IMR-90 (cell line): ENCODE data around the gene RIMS3. TPM values are rescaled to one million over a fixed set of nuclear protein-coding genes. Genes with fewer than 3 reads are reported as not detected.

Experiments
- ATAC-seq: fragments of 200-7000 bp; cut with Tn5 transposase; 2 replicates; pipeline ENCODE4 v1.9.1; 2020; ENCODE audit warnings: low read depth, mild to moderate bottlenecking, moderate library complexity
- BruUV-seq: library from RNA; stranded (reverse); fragments of 400-500 nt; replicated peaks from 2 replicates; lab custom pipeline; 2021; lab: Mats Ljungman, UMichigan
- CTCF ChIA-PET: fragments of 300-600 bp; formaldehyde crosslinking; extraction: SDS; loops from one replicate; lab custom pipeline; 2021; ENCODE audit warnings: antibody characterized with exemption; lab: Yijun Ruan, JAX
- POLR2A ChIA-PET: fragments of 300-600 bp; sonication (Branson Sonifier 250); formaldehyde crosslinking; loops from one replicate; lab custom pipeline; 2022; ENCODE audit warnings: antibody characterized with exemption; ENCODE audit not compliant: unreplicated experiment; lab: Charles Lee
- DNase-seq: peaks from one replicate; pipeline ENCODE4 v3.0.0; 2013
- H2AFZ ChIP-seq: replicated peaks from 2 replicates; pipeline ENCODE3; 2013; ENCODE audit warnings: low read length, mild to moderate bottlenecking; ENCODE audit not compliant: poor library complexity
- H2AK5ac ChIP-seq: 2 replicates; pipeline ENCODE4 v1.6.1; 2013; ENCODE audit warnings: low read depth, low read length, inconsistent platforms
- H2AK9ac ChIP-seq: replicated peaks from 2 replicates; pipeline ENCODE3; 2013; ENCODE audit warnings: mild to moderate bottlenecking, low read depth, low read length, moderate library complexity; ENCODE audit not compliant: poor library complexity
- H2BK120ac ChIP-seq: 2 replicates; pipeline ENCODE4 v1.6.1; 2013; ENCODE audit warnings: low read depth, low read length, inconsistent platforms
- H2BK15ac ChIP-seq: 3 replicates; pipeline ENCODE4 v1.6.1; 2013; ENCODE audit warnings: low read depth, low read length, inconsistent platforms
- H2BK20ac ChIP-seq: 2 replicates; pipeline ENCODE4 v1.6.1; 2013; ENCODE audit warnings: low read depth, mild to moderate bottlenecking, inconsistent platforms, low read length, moderate library complexity
- H2BK5ac ChIP-seq: 2 replicates; pipeline ENCODE4 v1.6.1; 2013; ENCODE audit warnings: mild to moderate bottlenecking, low read depth, low read length, inconsistent platforms; ENCODE audit not compliant: poor library complexity, severe bottlenecking
- H3K14ac ChIP-seq: replicated peaks from 2 replicates; pipeline ENCODE4 v1.6.1; 2013; ENCODE audit warnings: low read depth, low read length, inconsistent platforms
- H3K18ac ChIP-seq: 2 replicates; pipeline ENCODE4 v1.6.1; 2013; ENCODE audit warnings: low read depth, low read length, control low read depth
- H3K23ac ChIP-seq: 2 replicates; pipeline ENCODE4 v1.6.1; 2013; ENCODE audit warnings: low read depth, low read length, inconsistent platforms
- H3K27ac ChIP-seq: 2 replicates; pipeline ENCODE4 v1.5.1; 2013; ENCODE audit warnings: mild to moderate bottlenecking, control low read depth, low read length; ENCODE audit not compliant: insufficient read depth
- H3K27me3 ChIP-seq: 2 replicates; pipeline ENCODE4 v1.6.1; 2013; ENCODE audit warnings: low read length; ENCODE audit not compliant: control insufficient read depth, insufficient read depth
- H3K36me3 ChIP-seq: 2 replicates; pipeline ENCODE4 v1.6.1; 2013; ENCODE audit warnings: low read length, mixed read lengths; ENCODE audit not compliant: control insufficient read depth, insufficient read depth
- H3K4ac ChIP-seq: 2 replicates; pipeline ENCODE4 v1.6.1; 2013; ENCODE audit warnings: low read depth, low read length, inconsistent platforms
- H3K4me1 ChIP-seq: 2 replicates; pipeline ENCODE4 v1.6.1; 2013; ENCODE audit warnings: low read length, mixed read lengths; ENCODE audit not compliant: control insufficient read depth, insufficient read depth
- H3K4me2 ChIP-seq: 2 replicates; pipeline ENCODE4 v1.6.1; 2013; ENCODE audit warnings: low read depth, mild to moderate bottlenecking, control low read depth, low read length, moderate library complexity
- H3K4me3 ChIP-seq: 2 replicates; pipeline ENCODE4 v1.5.1; 2013; ENCODE audit warnings: low read depth, mild to moderate bottlenecking, control low read depth, low read length, moderate library complexity; ENCODE audit not compliant: insufficient read depth
- H3K56ac ChIP-seq: 2 replicates; pipeline ENCODE4 v1.6.1; 2013; ENCODE audit warnings: low read length, inconsistent platforms; ENCODE audit not compliant: insufficient read depth; ENCODE audit errors: extremely low read depth
- H3K79me1 ChIP-seq, 2 experiments: 2 replicates each; pipeline ENCODE4 v1.6.1; 2013; ENCODE audit warnings: low read length in 2 of 2, inconsistent platforms in 1 of 2, low read depth in 1 of 2
- H3K9ac ChIP-seq: 2 replicates; pipeline ENCODE4 v1.6.1; 2013; ENCODE audit warnings: low read depth, low read length, control low read depth
- H3K9me1 ChIP-seq: 2 replicates; pipeline ENCODE4 v1.6.1; 2013; ENCODE audit warnings: low read length, inconsistent platforms; ENCODE audit not compliant: insufficient read depth
- H3K9me3 ChIP-seq: 2 replicates; pipeline ENCODE4 v1.6.1; 2013; ENCODE audit warnings: low read length; ENCODE audit not compliant: control insufficient read depth, insufficient read depth
- H4K20me1 ChIP-seq: 2 replicates; pipeline ENCODE4 v1.6.1; 2013; ENCODE audit warnings: low read length, inconsistent platforms; ENCODE audit not compliant: insufficient read depth
- H4K5ac ChIP-seq: 2 replicates; pipeline ENCODE4 v1.6.1; 2013; ENCODE audit warnings: mild to moderate bottlenecking, low read depth, low read length, control low read depth
- H4K8ac ChIP-seq, 2 experiments: 2 replicates each; pipeline ENCODE4 v1.6.1; 2013; ENCODE audit warnings: low read depth in 2 of 2, low read length in 2 of 2, control low read depth in 1 of 2, inconsistent platforms in 1 of 2
- H4K91ac ChIP-seq: 2 replicates; pipeline ENCODE4 v1.6.1; 2013; ENCODE audit warnings: low read depth, low read length, inconsistent platforms; ENCODE audit not compliant: insufficient read depth
- BHLHE40 ChIP-seq: fragments of 150-350 bp; IDR thresholded peaks from 2 replicates; pipeline ENCODE4 v1.6.1; 2016; ENCODE audit warnings: mild to moderate bottlenecking, low read depth, low read length
- CEBPB ChIP-seq: IDR thresholded peaks from 2 replicates; pipeline ENCODE4 v1.6.1; 2012; ENCODE audit warnings: low read depth, low read length, improper control_type of control experiment
- CHD1 ChIP-seq: IDR thresholded peaks from 2 replicates; pipeline ENCODE4 v1.6.1; 2012; ENCODE audit warnings: low read depth, low read length, improper control_type of control experiment
- ELK1 ChIP-seq: fragments of 150-350 bp; IDR thresholded peaks from 2 replicates; pipeline ENCODE4 v1.6.1; 2016; ENCODE audit warnings: low read depth, mild to moderate bottlenecking, low read length, moderate library complexity, borderline replicate concordance
- FOS ChIP-seq: fragments of 150-350 bp; IDR thresholded peaks from 2 replicates; pipeline ENCODE4 v1.6.1; 2016; ENCODE audit warnings: low read depth, low read length
- MAFK ChIP-seq: IDR thresholded peaks from 2 replicates; pipeline ENCODE4 v1.6.1; 2012; ENCODE audit warnings: low read depth, low read length, improper control_type of control experiment
- MAZ ChIP-seq: IDR thresholded peaks from 2 replicates; pipeline ENCODE4 v1.6.1; 2012; ENCODE audit warnings: low read depth, mild to moderate bottlenecking, low read length, improper control_type of control experiment, moderate library complexity, borderline replicate concordance
- MXI1 ChIP-seq: IDR thresholded peaks from 2 replicates; pipeline ENCODE4 v1.6.1; 2012; ENCODE audit warnings: low read depth, mild to moderate bottlenecking, low read length, moderate library complexity, borderline replicate concordance
- NFE2L2 ChIP-seq: fragments of 150-350 bp; IDR thresholded peaks from 2 replicates; pipeline ENCODE4 v1.6.1; 2016; ENCODE audit warnings: low read depth, mild to moderate bottlenecking, low read length
- POLR2A ChIP-seq: IDR thresholded peaks from 2 replicates; pipeline ENCODE4 v1.6.1; 2012; ENCODE audit warnings: mild to moderate bottlenecking, low read depth, low read length
- RAD21 ChIP-seq: IDR thresholded peaks from 2 replicates; pipeline ENCODE4 v1.6.1; 2012; ENCODE audit warnings: low read length, improper control_type of control experiment
- RCOR1 ChIP-seq: IDR thresholded peaks from 2 replicates; pipeline ENCODE4 v1.6.1; 2012; ENCODE audit warnings: mild to moderate bottlenecking, low read length, improper control_type of control experiment; ENCODE audit not compliant: insufficient replicate concordance
- RFX5 ChIP-seq: IDR thresholded peaks from 2 replicates; pipeline ENCODE4 v1.8.0; 2012; ENCODE audit warnings: low read depth, mild to moderate bottlenecking, low read length, moderate library complexity
- SMC3 ChIP-seq: fragments of 150-350 bp; IDR thresholded peaks from 2 replicates; pipeline ENCODE4 v1.6.1; 2016; ENCODE audit warnings: low read depth, mild to moderate bottlenecking, antibody characterized with exemption, low read length, moderate library complexity
- WGBS, 2 experiments: methylation state at CpG; one replicate each; pipeline versions ENCODE4 v1.1.5 to v1.1.7; 2013; ENCODE audit warnings: missing lambda C conversion rate in 2 of 2; ENCODE audit not compliant: insufficient read length in 1 of 2; ENCODE audit errors: extremely low coverage in 2 of 2; 5-methylcytosine and 5-hydroxymethylcytosine counted together
- dilution Hi-C: fragments of 300-500 bp; cut with HindIII; formaldehyde crosslinking; loops from one replicate; pipeline ENCODE4 v1.14.3; 2018; ENCODE audit warnings: low sequenced_read_pairs; ENCODE audit not compliant: unreplicated experiment
- in situ Hi-C: fragments of 300-500 bp; cut with MboI; formaldehyde crosslinking; loops from 3 replicates; pipeline ENCODE4 v1.14.3; 2019; ENCODE audit warnings: low sequenced_read_pairs, inconsistent platforms, mixed read lengths
- intact Hi-C: fragments of 100-400 bp; cut with micrococcal nuclease; formaldehyde crosslinking; loops from 2 replicates; pipeline ENCODE4 v1.10.0; 2022
- polyA plus RNA-seq, 3 experiments: library from polyadenylated mRNA; depleted of rRNA; stranded (reverse); fragments of >200 nt; gene quantifications; 2 replicates each; pipeline ENCODE4 v1.2.3, GENCODE V29; 2012; ENCODE audit warnings: low replicate concordance in 1 of 3
- total RNA-seq: library from RNA; depleted of rRNA; stranded (reverse); fragments of >200 nt; gene quantifications from 2 replicates; pipeline ENCODE4 v1.2.3, GENCODE V29; 2012
- TF ChIP-seq, protein P1 (sequence below): fragments of 150-350 bp; IDR thresholded peaks from 2 replicates; pipeline ENCODE4 v1.6.1; 2017; ENCODE audit warnings: mild to moderate bottlenecking, antibody characterized with exemption, low read length, low read depth
- TF ChIP-seq, protein P2 (sequence below): conservative IDR thresholded peaks from 2 replicates; pipeline ENCODE4 v1.5.1; 2012; ENCODE audit warnings: mild to moderate bottlenecking, low read depth, low read length, improper control_type of control experiment

Gene RIMS3
- total and polyA plus RNA-seq, 2 of the 4 experiments (the other 2 are of a cell fraction): 0.10 to 0.36 TPM

DNA sequence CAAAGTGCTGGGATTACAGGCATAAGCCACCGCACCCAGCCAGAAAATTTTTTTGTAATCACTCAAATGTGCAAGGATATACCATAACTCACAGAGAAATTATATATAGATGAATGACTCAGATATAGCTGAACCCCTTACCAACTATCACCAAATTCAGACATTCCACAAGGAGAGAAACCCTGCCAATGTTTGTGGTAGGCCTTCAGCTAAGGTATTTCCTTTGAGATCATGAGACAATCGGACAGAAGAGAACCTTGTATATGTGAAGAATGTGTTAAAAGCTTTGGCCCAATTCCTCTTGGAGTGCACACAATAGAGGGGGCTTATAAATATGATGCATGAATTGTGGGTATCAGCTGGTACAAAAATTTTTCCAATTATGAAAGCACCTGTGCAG is 83.4 kb downstream of the RIMS3 start:
- ATAC-seq (no peak), DNase-seq (no peak)
- no peak overlapping the region for H2BK20ac ChIP-seq
- no peaks in the 10 kb centered on the region for H3K9me1 ChIP-seq
- H3K27ac ChIP-seq: no peak overlapping the region
- H2BK120ac ChIP-seq: no peak overlapping the region
- no peak overlapping the region for H4K8ac ChIP-seq
- no peak overlapping the region for H2BK15ac ChIP-seq
- H3K18ac ChIP-seq: no peak overlapping the region
- no peak overlapping the region for H3K23ac ChIP-seq
- intact Hi-C loops (no loop called here), in situ Hi-C loops (no loop called here), dilution Hi-C loops (no loop called here)
- no peaks in the 10 kb centered on the region for H3K4me1 ChIP-seq
- no peak overlapping the region for H2BK5ac ChIP-seq
- H3K79me1 ChIP-seq: no peaks in the 10 kb centered on the region
- TF ChIP-seq MAZ (no peak), RCOR1 (no peak), FOS (no peak), CHD1 (no peak), MXI1 (no peak), POLR2A (no peak), RFX5 (no peak), RAD21 (no peak), ELK1 (no peak), BHLHE40 (no peak), MAFK (no peak), NFE2L2 (no peak), SMC3 (no peak), CEBPB (no peak)
- TF ChIP-seq, protein P1, sequence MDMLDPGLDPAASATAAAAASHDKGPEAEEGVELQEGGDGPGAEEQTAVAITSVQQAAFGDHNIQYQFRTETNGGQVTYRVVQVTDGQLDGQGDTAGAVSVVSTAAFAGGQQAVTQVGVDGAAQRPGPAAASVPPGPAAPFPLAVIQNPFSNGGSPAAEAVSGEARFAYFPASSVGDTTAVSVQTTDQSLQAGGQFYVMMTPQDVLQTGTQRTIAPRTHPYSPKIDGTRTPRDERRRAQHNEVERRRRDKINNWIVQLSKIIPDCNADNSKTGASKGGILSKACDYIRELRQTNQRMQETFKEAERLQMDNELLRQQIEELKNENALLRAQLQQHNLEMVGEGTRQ: no peak
- TF ChIP-seq, protein P2, sequence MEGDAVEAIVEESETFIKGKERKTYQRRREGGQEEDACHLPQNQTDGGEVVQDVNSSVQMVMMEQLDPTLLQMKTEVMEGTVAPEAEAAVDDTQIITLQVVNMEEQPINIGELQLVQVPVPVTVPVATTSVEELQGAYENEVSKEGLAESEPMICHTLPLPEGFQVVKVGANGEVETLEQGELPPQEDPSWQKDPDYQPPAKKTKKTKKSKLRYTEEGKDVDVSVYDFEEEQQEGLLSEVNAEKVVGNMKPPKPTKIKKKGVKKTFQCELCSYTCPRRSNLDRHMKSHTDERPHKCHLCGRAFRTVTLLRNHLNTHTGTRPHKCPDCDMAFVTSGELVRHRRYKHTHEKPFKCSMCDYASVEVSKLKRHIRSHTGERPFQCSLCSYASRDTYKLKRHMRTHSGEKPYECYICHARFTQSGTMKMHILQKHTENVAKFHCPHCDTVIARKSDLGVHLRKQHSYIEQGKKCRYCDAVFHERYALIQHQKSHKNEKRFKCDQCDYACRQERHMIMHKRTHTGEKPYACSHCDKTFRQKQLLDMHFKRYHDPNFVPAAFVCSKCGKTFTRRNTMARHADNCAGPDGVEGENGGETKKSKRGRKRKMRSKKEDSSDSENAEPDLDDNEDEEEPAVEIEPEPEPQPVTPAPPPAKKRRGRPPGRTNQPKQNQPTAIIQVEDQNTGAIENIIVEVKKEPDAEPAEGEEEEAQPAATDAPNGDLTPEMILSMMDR: no peak
- no peak overlapping the region for H3K56ac ChIP-seq
- ChIA-PET CTCF (no interaction called here), POLR2A (no interaction called here)
- no peak overlapping the region for H4K91ac ChIP-seq
- no peaks in the 10 kb centered on the region for H3K9me3 ChIP-seq
- no peak overlapping the region for H2AFZ ChIP-seq
- H3K4me3 ChIP-seq: no peak overlapping the region
- 50% methylated on average over 1 of the region's 2 CpGs; no CpG with 5 or more reads in 1 of the 2 experiments for WGBS, 2 experiments
- no peak overlapping the region for H3K4ac ChIP-seq
- no peak overlapping the region for H2AK9ac ChIP-seq
- no peaks in the 10 kb centered on the region for H3K36me3 ChIP-seq
- H3K14ac ChIP-seq: no peak overlapping the region
- H3K27me3 ChIP-seq: peaks cover 9% of the 10 kb centered on the region
- no peak overlapping the region for H3K9ac ChIP-seq
- no peak overlapping the region for H3K4me2 ChIP-seq
- H4K20me1 ChIP-seq: no peaks in the 10 kb centered on the region
- H4K5ac ChIP-seq: no peak overlapping the region
- BruUV-seq: no TSS peak
- H2AK5ac ChIP-seq: no peak overlapping the region
